Measurements from ENCODE around the gene HDAC1. TPM values are rescaled to one million over a fixed set of nuclear protein-coding genes. Genes with fewer than 3 reads are reported as not detected.

HDAC1 gene
- total and polyA plus RNA-seq, 2 of the 8 experiments (the other 6 are each of a cell fraction or from before 2014, with no cell fraction given): 111 to 125 TPM

DNA sequence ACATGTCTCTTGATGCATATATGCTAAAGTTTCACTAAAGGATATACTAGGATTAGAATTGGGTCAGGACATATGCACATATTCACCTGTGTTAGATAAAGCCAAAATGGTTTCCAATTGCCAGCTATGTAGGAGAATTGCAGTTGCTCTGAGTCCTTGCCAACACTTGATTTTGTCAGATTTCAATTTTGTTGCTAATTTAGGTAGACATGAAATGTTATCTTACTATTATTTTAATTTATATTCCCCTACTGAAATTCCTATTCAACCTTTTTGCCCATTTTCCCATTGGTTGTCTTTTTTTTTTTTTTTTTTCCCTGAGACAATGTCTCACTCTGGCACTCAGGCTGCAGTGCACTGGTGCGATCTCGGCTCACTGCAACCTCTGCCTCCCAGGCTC lies 13.4 kb downstream of the HDAC1 start:
- Histone ChIP-seq H4K8ac (ENCODE audit: extremely low read depth, insufficient read depth, low read length) (no peak overlapping the region), H2AK5ac (ENCODE audit: low read depth, low read length) (no peak overlapping the region), H3K23me2 (ENCODE audit: low read depth, low read length) (no peaks in the 10 kb centered on the region), H3K14ac (ENCODE audit: insufficient read length) (no peak overlapping the region), H2AFZ (ENCODE audit: low read length) (no peak overlapping the region), H3K56ac (replicated peaks; ENCODE audit: insufficient read length, low read depth, low read length) (no peak overlapping the region), H2BK120ac (replicated peaks; ENCODE audit: low read depth, low read length) (no peak overlapping the region), H3K27ac (ENCODE audit: low read depth, low read length) (no peak overlapping the region), H2BK5ac (ENCODE audit: low read depth, low read length) (no peak overlapping the region), H3K23ac (ENCODE audit: insufficient read length) (no peak overlapping the region), H3K79me1 (ENCODE audit: low read depth, low read length) (peaks cover 6% of the 10 kb centered on the region), H3K9ac (replicated peaks in 1 of 4; ENCODE audit: extremely low read depth in 1 of 4, low read depth in 3 of 4, low read length in 3 of 4) (no peak overlapping the region), H3K79me2 (ENCODE audit: control insufficient read depth in 1 of 2, insufficient read depth in 2 of 2, low read length in 2 of 2) (peaks cover 0 to 41% of the 10 kb centered on the region in 2 experiments; a peak in 2 of 4 replicates), H3K9me3 (ENCODE audit: insufficient read depth in 2 of 2, low read depth in 1 of 2, low read length in 1 of 2) (no peaks in the 10 kb centered on the region), H4K5ac (ENCODE audit: insufficient read length, low read depth, low read length) (no peak overlapping the region), H4K91ac (replicated peaks; ENCODE audit: insufficient read length, low read length) (no peak overlapping the region), H3K4me2 (ENCODE audit: insufficient read depth in 1 of 2, low read depth in 2 of 2, low read length in 2 of 2) (no peak overlapping the region), H2BK15ac (ENCODE audit: low read length) (no peak overlapping the region), H2BK20ac (ENCODE audit: low read length) (no peak overlapping the region), H4K20me1 (replicated peaks in 1 of 2; ENCODE audit: control insufficient read depth in 1 of 2, insufficient read depth in 2 of 2, low read length in 2 of 2) (peaks cover 0 to 9% of the 10 kb centered on the region in 2 experiments), H3K4ac (replicated peaks; ENCODE audit: insufficient read length, low read depth, low read length) (no peak overlapping the region), H3K27me3 (replicated peaks in 1 of 4; ENCODE audit: control insufficient read depth in 3 of 4, extremely low read depth in 1 of 4, insufficient read depth in 3 of 4, low read length in 3 of 4) (no peaks in the 10 kb centered on the region), H3K36me3 (ENCODE audit: control insufficient read depth in 2 of 4, insufficient read depth in 4 of 4, low read length in 3 of 4) (peaks cover 5 to 30% (median 18%) of the 10 kb centered on the region in 4 experiments; a peak in 7 of 8 replicates), H2BK12ac (ENCODE audit: low read depth, low read length) (no peak overlapping the region), H3K18ac (ENCODE audit: extremely low read depth, low read length) (no peak overlapping the region), H3K4me1 (replicated peaks in 1 of 4; ENCODE audit: control insufficient read depth in 3 of 4, insufficient read depth in 4 of 4, low read length in 3 of 4) (no peaks in the 10 kb centered on the region), H3K4me3 (ENCODE audit: extremely low read depth in 1 of 4, insufficient read depth in 2 of 4, low read depth in 3 of 4, low read length in 4 of 4) (no peak overlapping the region)
- CTCF ChIA-PET (ENCODE audit: partially characterized antibody): interaction anchor here (1.1 kb wide), 1 partner anchor 14 kb away, joined by 4 read pairs; no protein-coding TSS in a partner anchor
- FAIRE-seq: no peak
- POLR2A ChIA-PET (ENCODE audit: partially characterized antibody): interaction anchor here (1.3 to 2.0 kb wide), 2 partner anchors 31 to 98 kb away, joined by 3 to 5 read pairs; partner anchors contain the start of gene MARCKSL1
- 95% methylated on average over 2 of the region's 2 CpGs; no CpG with 5 or more reads in 1 of the 2 experiments for WGBS, 2 experiments (ENCODE audit: extremely low coverage in 1 of 2, insufficient coverage in 1 of 2, insufficient read length in 1 of 2, insufficient replicate concordance in 2 of 2, low coverage in 1 of 2, low lambda C conversion rate in 2 of 2, missing lambda C conversion rate in 1 of 2)
- no peak for DNase-seq (ENCODE audit: low read depth in 1 of 2, low spot score in 2 of 2)
- TF ChIP-seq SAP30 (IDR thresholded peaks at IDR 0.05; ENCODE audit: insufficient read depth, insufficient replicate concordance, low read length) (no peak), SP2 (IDR thresholded peaks at IDR 0.05; ENCODE audit: low read length) (no peak), CREB1 (IDR thresholded peaks at IDR 0.05) (no peak), BCL11A (IDR thresholded peaks at IDR 0.05; ENCODE audit: low read depth in 2 of 2, low read length in 2 of 2) (no peak), HDAC2 (IDR thresholded peaks at IDR 0.05; ENCODE audit: borderline replicate concordance in 1 of 2, low read depth in 2 of 2, low read length in 2 of 2) (no peak), ASH2L (IDR thresholded peaks at IDR 0.05; ENCODE audit: low read length) (no peak), POLR2AphosphoS5 (IDR thresholded peaks at IDR 0.05; ENCODE audit: low read depth, low read length) (no peak), TAF7 (optimal IDR thresholded peaks at IDR 0.05; ENCODE audit: borderline replicate concordance, low read depth, low read length) (no peak), PHF8 (conservative IDR thresholded peaks at IDR 0.05; ENCODE audit: low read depth, low read length) (no peak)
- TF ChIP-seq, protein P1, sequence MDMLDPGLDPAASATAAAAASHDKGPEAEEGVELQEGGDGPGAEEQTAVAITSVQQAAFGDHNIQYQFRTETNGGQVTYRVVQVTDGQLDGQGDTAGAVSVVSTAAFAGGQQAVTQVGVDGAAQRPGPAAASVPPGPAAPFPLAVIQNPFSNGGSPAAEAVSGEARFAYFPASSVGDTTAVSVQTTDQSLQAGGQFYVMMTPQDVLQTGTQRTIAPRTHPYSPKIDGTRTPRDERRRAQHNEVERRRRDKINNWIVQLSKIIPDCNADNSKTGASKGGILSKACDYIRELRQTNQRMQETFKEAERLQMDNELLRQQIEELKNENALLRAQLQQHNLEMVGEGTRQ (IDR thresholded peaks at IDR 0.05; ENCODE audit: low read length): no peak
